Measurements from ENCODE around the gene RAB4A.

RAB4A gene

DNA sequence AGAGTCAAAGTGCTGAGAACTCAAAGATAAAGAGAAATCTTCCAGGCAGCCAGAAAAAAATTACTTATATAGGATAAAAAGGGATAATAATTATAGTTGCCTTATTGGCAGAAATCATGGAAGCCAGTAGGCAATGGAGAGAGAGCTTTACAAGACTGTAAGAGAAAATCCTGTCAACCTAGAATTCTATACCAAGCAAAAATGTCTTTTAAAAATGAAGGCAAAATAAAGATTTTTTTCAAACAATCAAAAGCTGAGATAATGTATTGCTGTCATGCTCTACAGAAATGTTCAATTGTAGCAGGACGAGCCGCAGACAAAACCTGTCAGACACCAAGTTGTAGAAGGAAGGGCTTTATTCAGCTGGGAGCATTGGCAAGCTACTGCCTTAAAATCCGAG lies 26.8 kb upstream of the RAB4A start:
- DNase-seq (ENCODE audit: low read depth): no peak

GRCh38 chr1:229247871-229248270 lies 23.0 kb upstream of the RAB4A start:
- DNase-seq (ENCODE audit: low read depth): no peak

- DNase-seq (ENCODE audit: low read depth): no peak
Measured at GRCh38 chr1:229248821-229249817, 21.8 kb upstream of the RAB4A start.

- DNase-seq (ENCODE audit: low read depth): no peak
Measured at GRCh38 chr1:229249854-229250644, 20.9 kb upstream of the RAB4A start.

GRCh38 chr1:229251185-229251584 lies 19.7 kb upstream of the RAB4A start:
- DNase-seq (ENCODE audit: low read depth): no peak

- DNase-seq (ENCODE audit: low read depth): no peak
Measured at GRCh38 chr1:229252228-229252984, 18.5 kb upstream of the RAB4A start.

- no peak for DNase-seq (ENCODE audit: low read depth)
Measured at GRCh38 chr1:229253151-229253974, 17.5 kb upstream of the RAB4A start.

- no peak for DNase-seq (ENCODE audit: low read depth)
Measured at GRCh38 chr1:229254910-229255541, 15.9 kb upstream of the RAB4A start.

DNA sequence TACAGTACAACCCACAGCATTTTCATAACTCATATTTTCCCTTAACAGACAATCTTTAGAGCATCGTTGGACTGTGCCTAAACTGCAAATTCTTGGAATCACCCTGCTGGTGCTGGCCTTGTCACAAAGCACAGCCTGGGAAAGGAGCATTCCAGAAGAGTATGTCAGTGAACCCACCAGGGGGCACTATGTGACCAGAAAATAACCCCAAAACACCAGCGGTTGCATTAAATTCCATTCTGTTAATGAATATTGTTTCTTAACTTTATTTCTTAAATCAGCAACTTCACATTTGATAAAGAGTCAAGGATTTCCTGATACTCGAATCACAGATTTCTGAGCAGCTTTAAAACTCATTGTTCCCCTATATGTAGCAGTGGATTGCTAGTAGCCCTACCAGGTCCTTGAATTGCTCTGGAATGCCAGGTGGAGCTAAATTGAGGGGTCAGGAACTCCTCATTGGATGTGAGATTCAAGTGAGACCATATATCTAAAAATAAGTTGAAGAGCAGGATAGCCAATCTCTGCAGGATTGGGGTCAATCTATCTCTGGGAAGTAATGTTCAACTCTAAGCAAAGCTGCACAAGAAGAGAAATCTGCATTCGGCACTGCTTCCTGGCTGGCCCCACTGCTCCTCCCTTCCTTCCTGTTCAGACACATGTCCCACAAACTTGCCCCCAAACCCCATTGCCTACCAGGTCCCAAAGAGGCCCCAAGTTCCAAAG lies 12.7 kb upstream of the RAB4A start:
- DNase-seq (ENCODE audit: low read depth): peak; percentile 42

- DNase-seq (ENCODE audit: low read depth): no peak
Measured at GRCh38 chr1:229258757-229259060, 12.2 kb upstream of the RAB4A start.

GRCh38 chr1:229260297-229260696 lies 10.6 kb upstream of the RAB4A start:
- no peak for DNase-seq (ENCODE audit: low read depth)

GRCh38 chr1:229262239-229262638 lies 8.7 kb upstream of the RAB4A start:
- DNase-seq (ENCODE audit: low read depth): no peak

- no peak for DNase-seq (ENCODE audit: low read depth)
Measured at GRCh38 chr1:229263254-229263653, 7.7 kb upstream of the RAB4A start.

DNA sequence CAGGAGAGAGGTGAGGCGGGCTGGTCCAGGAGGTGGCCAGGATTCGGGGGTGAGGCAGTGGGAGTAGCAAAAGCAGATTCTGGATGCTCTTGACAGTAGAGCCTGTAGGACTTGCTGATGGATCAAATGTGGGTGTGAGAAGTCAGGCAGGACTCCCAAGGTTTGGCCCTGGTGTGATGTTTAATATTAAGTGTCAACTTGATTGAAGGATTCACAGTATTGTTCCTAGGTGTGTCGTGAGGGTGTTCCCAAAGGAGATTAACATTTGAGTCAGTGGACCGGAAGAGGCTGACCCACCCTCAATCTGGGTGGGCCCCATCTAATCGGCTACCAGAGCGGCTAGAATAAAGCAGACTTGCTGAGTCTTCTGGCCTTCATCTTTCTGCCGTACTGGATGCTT lies 6.8 kb upstream of the RAB4A start:
- no peak for DNase-seq (ENCODE audit: low read depth)

- no peak for DNase-seq (ENCODE audit: low read depth)
Measured at GRCh38 chr1:229264487-229264886, 6.4 kb upstream of the RAB4A start.

- DNase-seq (ENCODE audit: low read depth): no peak
Measured at GRCh38 chr1:229266274-229266673, 4.6 kb upstream of the RAB4A start.

DNA sequence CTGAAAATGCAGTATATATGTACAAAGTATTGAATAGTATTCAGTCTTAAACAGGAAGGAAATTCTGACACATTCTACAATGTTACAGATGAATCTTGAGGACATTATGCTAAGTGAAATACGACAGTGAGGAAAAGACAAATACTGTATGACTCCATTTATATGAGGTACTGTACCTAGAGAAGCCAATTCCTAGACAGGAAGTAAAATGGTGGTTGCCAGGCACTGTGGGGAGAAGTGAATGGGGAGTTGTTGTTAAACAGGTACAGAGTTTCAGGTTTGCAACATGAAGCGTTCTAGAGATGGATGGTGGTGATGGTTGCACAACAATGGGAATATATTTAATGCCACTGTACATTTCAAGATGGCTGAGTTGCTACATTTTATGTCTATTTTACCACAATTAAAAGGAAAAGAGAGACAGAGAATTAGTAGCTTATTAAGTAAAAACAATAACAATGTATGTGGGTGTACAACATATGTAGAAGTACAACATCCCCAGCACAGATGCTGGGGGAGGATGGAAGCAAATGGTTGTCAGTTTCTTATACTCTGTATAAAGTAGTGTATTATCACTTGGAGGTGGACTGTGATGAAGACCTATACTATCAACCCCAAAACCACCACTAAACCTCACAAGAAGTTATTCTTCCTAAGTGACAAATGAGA lies 3.9 kb upstream of the RAB4A start:
- no peak for DNase-seq (ENCODE audit: low read depth)

DNA sequence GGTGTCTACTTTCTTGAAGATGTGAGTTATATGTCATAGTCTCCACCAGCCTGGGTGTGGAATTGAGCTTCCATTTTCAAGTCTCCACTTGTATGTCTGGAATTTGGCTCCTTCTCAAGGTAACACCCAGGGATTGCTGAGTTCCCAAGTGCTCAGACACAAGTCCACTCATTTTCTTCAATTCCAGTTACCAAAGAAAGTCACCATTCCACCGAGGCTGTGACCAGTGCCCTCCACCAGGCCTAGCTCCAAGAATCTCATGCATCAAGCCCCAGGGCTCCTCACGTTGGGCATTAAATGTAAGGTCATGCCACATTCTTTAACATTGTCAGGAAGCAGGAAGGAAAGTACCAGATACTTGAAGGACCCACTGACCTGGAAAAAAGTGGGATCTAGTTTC lies 2.4 kb upstream of the RAB4A start:
- DNase-seq (ENCODE audit: low read depth): no peak

GRCh38 chr1:229271448-229272159 lies 693 bp downstream of the RAB4A start:
- DNase-seq (ENCODE audit: low read depth): no peak
